Keratinocyte (primary cell): Measurements from ENCODE around the gene TLE7. TPM values are rescaled to one million over a fixed set of nuclear protein-coding genes. Genes with fewer than 3 reads are reported as not detected.

ENCODE experiments used
- DNase-seq: peaks from one replicate; pipeline ENCODE4 v3.0.0-alpha.2; 2011; ENCODE audit warnings: low read depth, missing footprints, low spot score
- FAIRE-seq: peaks from 2 replicates; lab custom pipeline; 2011; peaks lifted over from hg19 to GRCh38; lab: Jason Lieb, UNC
- H2AFZ ChIP-seq: 2 replicates; pipeline ENCODE4 v1.6.0; 2012; ENCODE audit warnings: low read length, control low read depth, inconsistent platforms; ENCODE audit not compliant: control insufficient read depth
- H3K27ac ChIP-seq: 2 replicates; pipeline ENCODE4 v1.5.1; 2011; ENCODE audit warnings: low read length; ENCODE audit not compliant: control insufficient read depth, insufficient read depth
- H3K27me3 ChIP-seq: 3 replicates; pipeline ENCODE4 v1.6.0; 2011; ENCODE audit warnings: low read length; ENCODE audit not compliant: control insufficient read depth, insufficient read depth; ENCODE audit errors: extremely low read depth
- H3K36me3 ChIP-seq, 2 experiments: 2 replicates in 1 of 2; 3 replicates in 1 of 2; pipeline ENCODE4 v1.5.1; 2011; ENCODE audit warnings: low read length in 2 of 2, mild to moderate bottlenecking in 1 of 2; ENCODE audit not compliant: control insufficient read depth in 2 of 2, insufficient read depth in 2 of 2; ENCODE audit errors: extremely low read depth in 1 of 2
- H3K4me1 ChIP-seq: 3 replicates; pipeline ENCODE4 v1.5.1; 2011; ENCODE audit warnings: low read length; ENCODE audit not compliant: control insufficient read depth, insufficient read depth; ENCODE audit errors: extremely low read depth
- H3K4me2 ChIP-seq: 3 replicates; pipeline ENCODE4 v1.6.0; 2011; ENCODE audit warnings: low read depth, low read length; ENCODE audit not compliant: control insufficient read depth, insufficient read depth; ENCODE audit errors: extremely low read depth
- H3K4me3 ChIP-seq, 3 experiments: fragments of 200-600 bp in 1 of 3; sonication (generic) in 1 of 3; 2 replicates in 2 of 3; 3 replicates in 1 of 3; pipeline ENCODE4 v1.5.1; 2011 to 2016; ENCODE audit warnings: low read length in 3 of 3, mild to moderate bottlenecking in 3 of 3, control low read depth in 2 of 3, inconsistent platforms in 1 of 3, low read depth in 1 of 3, mixed read lengths in 1 of 3, mixed run types in 1 of 3, moderate library complexity in 1 of 3; ENCODE audit not compliant: control insufficient read depth in 2 of 3, insufficient read depth in 2 of 3; ENCODE audit errors: extremely low read depth in 1 of 3
- H3K79me2 ChIP-seq: 2 replicates; pipeline ENCODE4 v1.6.0; 2012; ENCODE audit warnings: low read length; ENCODE audit not compliant: control insufficient read depth, insufficient read depth
- H3K9ac ChIP-seq: 3 replicates; pipeline ENCODE4 v1.6.0; 2011; ENCODE audit warnings: low read length; ENCODE audit not compliant: control insufficient read depth, insufficient read depth; ENCODE audit errors: extremely low read depth
- H3K9me1 ChIP-seq: 3 replicates; pipeline ENCODE4 v1.6.0; 2011; ENCODE audit warnings: low read length; ENCODE audit not compliant: control insufficient read depth, insufficient read depth; ENCODE audit errors: extremely low read depth
- H3K9me3 ChIP-seq: 2 replicates; pipeline ENCODE4 v1.5.1; 2012; ENCODE audit warnings: low read depth, low read length; ENCODE audit not compliant: control insufficient read depth
- H4K20me1 ChIP-seq: 3 replicates; pipeline ENCODE4 v1.6.0; 2011; ENCODE audit warnings: low read length; ENCODE audit not compliant: control insufficient read depth, insufficient read depth; ENCODE audit errors: extremely low read depth
- EZH2 ChIP-seq: IDR thresholded peaks from one replicate; pipeline ENCODE4 v1.6.1; 2012; ENCODE audit warnings: inconsistent platforms, mild to moderate bottlenecking, low read length, moderate library complexity
- dilution Hi-C: fragments of 300-500 bp; cut with MboI; formaldehyde crosslinking; loops from one replicate; pipeline ENCODE4 v1.7.0; 2020; ENCODE audit warnings: low sequenced_read_pairs; ENCODE audit not compliant: extremely low pct_ligation_motif_present
- polyA plus RNA-seq, 5 experiments: library from polyadenylated mRNA; depleted of rRNA in 3 of 5; stranded (reverse) in 3 of 5; stranded (forward) in 1 of 5; unstranded in 1 of 5; fragments of >200 nt; gene quantifications; 1 replicate in 1 of 5; 2 replicates in 3 of 5; 3 replicates in 1 of 5; pipeline versions ENCODE4 v1.2.1 to v1.2.3, GENCODE V29; 2011 to 2012; ENCODE audit warnings: missing spikeins in 2 of 5, low read depth in 1 of 5, low replicate concordance in 1 of 5
- TF ChIP-seq, protein P1 (sequence below), 3 experiments: IDR thresholded peaks in 1 of 3; conservative IDR thresholded peaks in 1 of 3; optimal IDR thresholded peaks in 1 of 3; 2 replicates in 2 of 3; 3 replicates in 1 of 3; pipeline versions ENCODE3 to v1.5.1; 2011; ENCODE audit warnings: low read length in 3 of 3, mild to moderate bottlenecking in 3 of 3, moderate library complexity in 2 of 3, control low read depth in 1 of 3, inconsistent platforms in 1 of 3; ENCODE audit not compliant: insufficient read depth in 2 of 3; ENCODE audit errors: extremely low read depth in 1 of 3

TLE7 gene
- polyA plus RNA-seq, 1 donor (not counting 4 experiments of a cell fraction or from before 2014, with no cell fraction given), result not detected

DNA sequence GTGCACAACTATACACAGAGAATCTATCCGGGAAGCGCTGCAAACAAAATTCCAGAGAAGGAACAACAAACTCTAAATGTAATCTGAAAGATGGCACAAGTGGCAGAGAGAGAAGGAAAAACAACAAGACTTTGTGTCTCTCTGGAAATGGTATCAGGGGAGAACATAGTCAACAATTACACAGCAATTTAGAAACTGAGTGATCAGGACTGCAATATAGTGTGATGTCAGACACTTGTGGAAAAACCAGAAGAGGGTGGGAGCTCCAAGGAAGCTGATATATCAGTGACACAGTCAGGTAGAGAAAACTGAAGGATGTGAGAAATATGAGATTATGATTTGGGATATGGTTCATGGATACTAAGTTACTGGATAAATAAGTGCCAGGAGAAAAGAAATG, 39.1 kb upstream of the TLE7 start:
- Histone ChIP-seq H3K79me2 (no peaks in the 10 kb centered on the region), H3K27ac (no peak overlapping the region), H3K27me3 (no peaks in the 10 kb centered on the region), H3K36me3 (peaks cover 2 to 3% of the 10 kb centered on the region in 2 experiments), H3K9me3 (no peaks in the 10 kb centered on the region), H4K20me1 (no peaks in the 10 kb centered on the region), H3K9ac (no peak overlapping the region), H3K4me1 (peaks cover 5% of the 10 kb centered on the region), H2AFZ (no peak overlapping the region), H3K4me3 (no peak overlapping the region), H3K4me2 (no peak overlapping the region), H3K9me1 (no peaks in the 10 kb centered on the region)
- FAIRE-seq (no peak), DNase-seq (no peak)
- dilution Hi-C loops, result no loop called here
- TF ChIP-seq EZH2, result no peak
- TF ChIP-seq, protein P1, sequence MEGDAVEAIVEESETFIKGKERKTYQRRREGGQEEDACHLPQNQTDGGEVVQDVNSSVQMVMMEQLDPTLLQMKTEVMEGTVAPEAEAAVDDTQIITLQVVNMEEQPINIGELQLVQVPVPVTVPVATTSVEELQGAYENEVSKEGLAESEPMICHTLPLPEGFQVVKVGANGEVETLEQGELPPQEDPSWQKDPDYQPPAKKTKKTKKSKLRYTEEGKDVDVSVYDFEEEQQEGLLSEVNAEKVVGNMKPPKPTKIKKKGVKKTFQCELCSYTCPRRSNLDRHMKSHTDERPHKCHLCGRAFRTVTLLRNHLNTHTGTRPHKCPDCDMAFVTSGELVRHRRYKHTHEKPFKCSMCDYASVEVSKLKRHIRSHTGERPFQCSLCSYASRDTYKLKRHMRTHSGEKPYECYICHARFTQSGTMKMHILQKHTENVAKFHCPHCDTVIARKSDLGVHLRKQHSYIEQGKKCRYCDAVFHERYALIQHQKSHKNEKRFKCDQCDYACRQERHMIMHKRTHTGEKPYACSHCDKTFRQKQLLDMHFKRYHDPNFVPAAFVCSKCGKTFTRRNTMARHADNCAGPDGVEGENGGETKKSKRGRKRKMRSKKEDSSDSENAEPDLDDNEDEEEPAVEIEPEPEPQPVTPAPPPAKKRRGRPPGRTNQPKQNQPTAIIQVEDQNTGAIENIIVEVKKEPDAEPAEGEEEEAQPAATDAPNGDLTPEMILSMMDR (optimal IDR thresholded peaks at IDR 0.05 in 1 of 3, IDR thresholded peaks at IDR 0.05 in 1 of 3, conservative IDR thresholded peaks at IDR 0.05 in 1 of 3; ENCODE audit: extremely low read depth in 1 of 3, insufficient read depth in 2 of 3, low read length in 3 of 3), result no peak

DNA sequence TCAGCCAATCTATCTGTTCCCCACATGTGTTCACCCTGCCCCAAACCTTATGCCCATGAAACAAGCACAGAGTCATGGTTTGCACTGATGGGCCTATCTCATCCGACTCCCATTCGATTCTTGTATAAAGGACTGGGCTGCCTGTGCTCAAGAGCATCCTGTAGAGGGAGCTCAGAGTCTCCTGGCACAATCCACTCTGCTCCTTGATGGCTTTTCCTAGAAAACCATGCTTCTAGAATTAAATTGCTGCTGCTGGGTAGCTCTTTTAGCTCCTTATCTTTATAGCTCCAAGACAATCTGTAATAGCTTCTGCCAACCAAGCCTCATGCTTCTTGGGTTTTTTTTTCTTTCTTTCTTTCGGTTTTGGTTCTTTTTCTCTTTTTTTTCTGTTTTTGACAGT, 37.6 kb upstream of the TLE7 start:
- Histone ChIP-seq H3K4me2 (no peak overlapping the region), H3K27me3 (no peaks in the 10 kb centered on the region), H3K9me3 (peaks cover 5% of the 10 kb centered on the region), H3K4me1 (peaks cover 16% of the 10 kb centered on the region), H3K9me1 (no peaks in the 10 kb centered on the region), H4K20me1 (no peaks in the 10 kb centered on the region), H3K27ac (no peak overlapping the region), H2AFZ (no peak overlapping the region), H3K9ac (no peak overlapping the region), H3K36me3 (peaks cover 5 to 7% of the 10 kb centered on the region in 2 experiments), H3K79me2 (no peaks in the 10 kb centered on the region), H3K4me3 (no peak overlapping the region)
- FAIRE-seq (no peak), DNase-seq (no peak)
- dilution Hi-C loops, result no loop called here
- TF ChIP-seq, protein P1 (optimal IDR thresholded peaks at IDR 0.05 in 1 of 3, IDR thresholded peaks at IDR 0.05 in 1 of 3, conservative IDR thresholded peaks at IDR 0.05 in 1 of 3; ENCODE audit: extremely low read depth in 1 of 3, insufficient read depth in 2 of 3, low read length in 3 of 3), result peak; percentile 55 to 69 (median 57)
- TF ChIP-seq EZH2, result no peak
